Right lung (tissue), 5 donors: ENCODE measurements around the gene CSDE1. TPM values are rescaled to one million over a fixed set of nuclear protein-coding genes. Genes with fewer than 3 reads are reported as not detected.

Experiments used
- DNase-seq, 2 donors: peaks; one replicate each; pipeline ENCODE4 v3.0.0-alpha.2; 2013
- polyA plus RNA-seq, 5 donors: library from polyadenylated mRNA; unstranded; fragments of 120-200 nt; gene quantifications; one replicate each; pipeline versions ENCODE4 v1.2.1 to v1.2.3, GENCODE V29; 2013; ENCODE audit warnings: inconsistent platforms in 1 of 5, low replicate concordance in 1 of 5; ENCODE audit not compliant: insufficient read length in 5 of 5, insufficient read depth in 1 of 5

Gene CSDE1
- polyA plus RNA-seq, 5 donors: 342 to 485 (median 422) TPM

DNA sequence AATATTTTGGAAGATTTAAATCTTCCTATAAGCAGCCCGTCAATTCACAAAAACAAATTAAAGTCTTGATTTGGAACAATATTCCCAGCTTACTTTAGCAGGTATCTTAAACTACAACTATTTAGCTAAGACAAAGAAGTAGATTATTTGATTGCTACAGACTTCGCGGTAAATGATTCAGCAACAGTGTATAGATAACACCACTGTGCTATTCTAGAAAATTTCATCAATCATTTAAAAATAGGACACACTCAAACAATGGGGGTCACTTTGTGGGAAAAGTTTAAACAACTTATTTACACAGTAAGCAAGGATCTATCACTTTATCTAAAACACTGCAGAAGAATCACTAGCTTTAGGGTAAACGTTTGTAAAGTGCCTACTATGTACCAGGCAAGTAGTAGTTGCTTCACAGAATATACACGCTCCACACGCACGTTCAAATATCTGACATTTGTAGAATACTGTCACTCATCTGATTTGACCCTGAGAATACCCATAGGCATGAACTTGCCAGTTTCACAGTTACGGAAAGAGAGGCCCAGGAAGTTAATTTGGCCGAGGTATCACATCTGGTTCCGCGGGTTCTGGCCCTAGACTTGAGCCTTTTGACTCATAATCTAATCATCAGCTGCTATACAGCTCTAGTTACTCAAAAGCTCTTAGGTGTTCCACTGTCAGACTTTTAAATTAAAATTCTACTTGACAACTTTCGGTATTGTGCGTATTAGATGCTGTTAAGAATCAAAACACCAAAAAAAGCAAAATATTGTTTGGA is 88.8 kb downstream of the CSDE1 start:
- no peak for DNase-seq

- DNase-seq: no peak
Observed at GRCh38 chr1:114668373-114668772, 89.4 kb downstream of the CSDE1 start.

DNA sequence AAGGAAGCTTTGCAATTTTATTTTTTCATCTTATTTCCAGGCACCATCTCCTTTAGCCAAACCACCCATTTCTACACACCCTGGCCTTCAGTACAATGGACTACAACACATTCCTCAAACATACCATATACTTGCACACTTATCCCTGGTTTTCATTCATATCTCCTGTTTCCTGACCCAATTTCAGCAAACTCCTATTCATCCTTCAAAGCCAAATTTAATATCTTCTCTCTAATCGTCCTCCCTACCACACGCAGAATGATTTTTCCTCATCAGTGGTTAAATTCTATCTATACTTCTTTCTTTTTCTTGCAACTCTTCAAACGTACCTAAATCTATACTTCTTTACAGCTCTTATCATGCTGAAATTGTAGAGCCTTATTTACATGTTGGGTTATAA is 90.8 kb downstream of the CSDE1 start:
- DNase-seq: no peak

Other genes starting within 250 kb of the CSDE1 start
- gene TRIM33, start 246.8 kb downstream of the CSDE1 start, polyA plus RNA-seq: 10 to 100 TPM; 36.0 to 62.9 (median 54.5) TPM
- gene BCAS2, start 176.4 kb downstream of the CSDE1 start, polyA plus RNA-seq: 10 to 100 TPM; 43.5 to 61.1 (median 45.7) TPM
- 1 to 10 TPM; 4.2 to 5.4 (median 4.6) TPM for gene DENND2C, start 87.9 kb downstream of the CSDE1 start, polyA plus RNA-seq
- gene AMPD1, start 62.4 kb downstream of the CSDE1 start, polyA plus RNA-seq: 1 to 10 TPM in 1 of 5 donors, under 1 TPM in 1, not detected in 3; 0.18 to 3.0 TPM
- 10 to 100 TPM; 44.7 to 75.8 (median 56.5) TPM for gene NRAS, start 41.2 kb downstream of the CSDE1 start, polyA plus RNA-seq
- 10 to 100 TPM; 34.7 to 56.8 (median 53.5) TPM for gene SIKE1, start 22.7 kb upstream of the CSDE1 start, polyA plus RNA-seq
- under 1 TPM; 0.21 to 0.39 (median 0.23) TPM for gene SYCP1, start 96.9 kb upstream of the CSDE1 start, polyA plus RNA-seq